ELF-1 (cell line): ENCODE data around the gene DCDC2.
"Not testable (repeated sequence)": the region's sequence is repeated elsewhere in the genome, so short reads cannot be mapped to it uniquely, and the experiment has no call there.

ENCODE experiments used
- DNase-seq: peaks from one replicate; pipeline ENCODE4 v3.0.0-alpha.2; 2016; ENCODE audit warnings: low read depth, low spot score

Gene DCDC2

DNA sequence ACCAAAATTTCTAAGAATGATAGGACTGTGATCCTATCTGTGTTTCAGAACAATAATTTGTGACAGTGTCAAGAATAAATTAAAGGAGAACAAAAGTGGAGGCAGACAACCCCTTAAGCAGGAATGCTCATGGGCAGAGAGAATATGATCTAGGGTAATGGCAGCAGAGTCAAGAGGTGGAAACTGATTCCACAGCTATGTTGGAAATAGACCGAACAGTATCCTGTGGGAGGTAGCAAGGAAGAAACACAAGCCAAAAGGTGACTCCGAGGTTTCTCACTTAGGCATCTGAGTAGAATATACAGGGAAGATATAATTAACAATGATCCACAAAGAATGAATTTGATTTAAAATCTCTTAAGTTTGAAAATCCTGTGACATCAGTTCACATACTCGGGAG, 131.3 kb downstream of the DCDC2 start:
- no peak for DNase-seq

DNA sequence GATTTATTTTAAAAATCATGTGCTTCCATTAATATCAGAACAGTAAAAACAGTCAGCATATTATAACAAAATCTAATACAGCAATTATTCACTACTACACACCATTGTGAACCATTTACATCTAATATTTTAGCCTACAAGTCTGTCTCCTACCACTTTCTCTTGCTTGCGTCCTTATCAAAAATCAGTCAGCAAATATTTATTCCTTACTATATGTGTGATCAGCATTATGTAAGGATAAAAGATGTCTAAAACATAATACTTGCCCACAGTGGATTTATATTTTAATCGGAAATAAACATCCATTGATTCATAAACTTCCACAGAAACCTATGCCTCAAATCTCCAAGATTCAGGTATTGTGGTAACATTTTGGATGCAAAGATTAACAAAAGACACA, 132.0 kb downstream of the DCDC2 start:
- no peak for DNase-seq

DNA sequence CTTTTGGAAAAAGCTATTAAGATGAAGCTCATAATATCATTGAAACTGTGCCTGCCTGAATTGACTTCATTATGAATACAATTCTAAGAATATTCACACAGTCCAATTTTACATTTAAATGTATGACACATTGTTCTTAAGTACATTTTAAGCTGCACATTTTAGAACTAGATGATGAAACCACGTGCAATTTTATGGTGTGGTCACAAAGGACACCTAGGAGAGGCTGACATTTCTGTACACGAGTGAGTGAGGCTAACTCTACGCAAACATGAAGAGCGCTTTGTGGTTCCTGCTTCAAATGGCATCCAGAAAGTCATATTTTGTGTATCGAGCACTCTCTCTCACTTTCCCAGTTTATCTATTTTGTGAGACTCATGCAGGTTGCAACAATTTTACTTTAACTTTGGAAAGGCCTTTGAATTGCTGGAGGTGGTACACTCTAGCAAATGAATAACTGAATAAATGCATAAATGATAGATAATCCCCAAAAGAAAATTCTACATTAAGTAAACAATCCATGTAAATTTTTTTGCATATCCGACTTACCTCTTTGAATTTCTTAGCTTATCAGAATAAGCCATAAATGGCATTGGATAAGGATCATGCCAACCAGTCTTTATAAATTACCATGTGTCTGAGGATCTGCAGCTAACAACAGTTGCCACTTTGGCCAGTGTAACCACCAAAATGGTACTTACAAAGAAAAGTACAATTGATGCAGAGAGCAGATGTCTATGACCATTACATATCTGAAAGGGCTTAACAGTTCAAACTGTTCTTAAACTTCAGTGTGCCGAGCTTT, 134.5 kb downstream of the DCDC2 start:
- DNase-seq, result no peak

DNA sequence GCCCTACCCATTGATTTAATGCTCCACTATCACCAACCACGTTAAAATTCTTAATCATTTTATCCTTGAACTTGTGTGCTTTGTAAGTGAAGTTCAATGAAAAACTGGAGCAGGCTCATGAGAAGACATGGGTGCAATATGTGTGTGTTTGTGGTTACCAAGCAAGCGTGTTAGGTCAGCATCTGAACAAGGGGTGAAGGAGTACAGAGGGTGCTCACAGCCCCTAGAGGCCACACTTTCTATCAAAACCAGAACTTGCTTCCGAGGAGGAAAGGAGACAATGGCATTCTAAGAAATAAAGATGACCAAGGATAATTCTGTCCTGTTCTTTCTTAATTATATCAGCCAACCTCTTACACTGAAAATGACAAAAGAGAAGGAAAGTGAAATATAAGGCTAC, 138.2 kb downstream of the DCDC2 start:
- no peak for DNase-seq

DNA sequence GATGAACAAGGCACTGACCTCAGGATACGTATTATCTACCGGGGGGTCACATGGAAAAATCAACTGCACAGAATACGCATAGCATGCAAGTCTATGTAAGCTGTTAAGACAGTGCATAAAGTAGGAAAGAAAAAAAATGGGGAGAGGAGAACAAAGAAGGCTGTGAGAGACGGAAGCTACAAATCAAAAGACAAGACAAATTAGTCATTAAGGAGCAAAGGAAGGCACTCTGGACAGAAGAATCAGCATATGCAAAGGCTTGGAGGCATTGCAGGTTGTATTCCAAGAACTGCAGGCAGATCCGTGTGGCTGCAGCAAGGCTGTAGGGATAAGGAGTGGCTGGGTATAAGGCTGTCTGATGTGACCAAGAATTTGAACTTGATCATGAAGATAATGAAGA, 142.9 kb downstream of the DCDC2 start:
- no peak for DNase-seq

DNA sequence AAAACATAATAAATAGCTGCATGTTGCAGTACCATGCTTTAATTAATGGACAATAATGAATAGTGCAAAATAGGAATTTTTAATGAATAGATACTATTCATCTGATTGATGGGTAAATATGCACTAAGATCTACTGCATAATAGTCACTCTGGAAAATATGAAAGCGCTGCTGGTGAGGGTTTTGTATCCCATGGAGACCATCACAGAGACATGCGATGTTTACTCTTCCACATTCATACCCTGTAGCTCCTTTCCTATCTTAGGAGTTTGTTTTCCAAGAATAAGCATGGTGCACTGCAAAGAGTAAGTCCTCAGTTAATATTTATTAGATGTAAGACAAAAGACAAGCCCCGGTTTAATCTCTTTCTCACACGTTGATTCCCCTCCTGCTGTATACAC, 150.4 kb downstream of the DCDC2 start:
- no peak for DNase-seq

DNA sequence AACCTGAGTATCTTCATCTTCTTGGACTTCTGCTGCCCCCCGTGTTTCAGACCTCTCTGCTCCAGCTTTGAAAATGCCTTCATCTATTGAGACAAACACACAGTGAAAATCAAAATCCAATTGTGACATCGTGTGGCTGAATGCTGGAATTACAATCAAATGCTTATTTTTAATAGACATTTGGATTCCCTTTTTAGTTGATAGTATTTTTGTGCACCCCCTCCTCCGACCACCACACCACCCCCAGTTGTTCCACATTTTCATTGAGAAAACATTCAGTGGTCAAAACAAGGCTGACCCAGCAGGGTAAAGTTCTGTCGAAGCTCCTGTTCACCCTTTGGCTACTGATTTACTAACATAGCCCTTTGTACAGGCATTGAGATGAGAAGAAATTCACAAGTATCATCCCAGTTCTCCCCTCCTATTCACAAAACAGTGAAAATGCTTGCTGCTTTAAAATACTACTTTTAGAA, 152.8 kb downstream of the DCDC2 start:
- DNase-seq, result peak; percentile 17

DNA sequence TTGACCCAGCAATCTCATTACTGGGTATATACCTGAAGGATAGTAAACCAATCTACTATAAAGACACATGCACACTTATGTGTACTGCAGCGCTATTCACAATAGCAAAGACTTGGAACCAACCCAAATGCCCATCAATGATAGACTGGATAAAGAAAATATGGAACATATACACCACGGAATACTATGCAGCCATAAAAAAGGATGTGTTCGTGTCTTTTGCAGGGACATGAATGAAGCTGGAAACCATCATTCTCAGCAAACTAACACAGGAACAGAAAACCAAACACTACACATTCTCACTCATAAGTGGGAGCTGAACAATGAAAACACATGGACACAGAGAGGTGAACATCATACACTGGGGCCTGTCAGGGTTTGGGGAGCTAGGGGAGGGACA, 153.7 kb downstream of the DCDC2 start:
- DNase-seq, result not testable (repeated sequence)

DNA sequence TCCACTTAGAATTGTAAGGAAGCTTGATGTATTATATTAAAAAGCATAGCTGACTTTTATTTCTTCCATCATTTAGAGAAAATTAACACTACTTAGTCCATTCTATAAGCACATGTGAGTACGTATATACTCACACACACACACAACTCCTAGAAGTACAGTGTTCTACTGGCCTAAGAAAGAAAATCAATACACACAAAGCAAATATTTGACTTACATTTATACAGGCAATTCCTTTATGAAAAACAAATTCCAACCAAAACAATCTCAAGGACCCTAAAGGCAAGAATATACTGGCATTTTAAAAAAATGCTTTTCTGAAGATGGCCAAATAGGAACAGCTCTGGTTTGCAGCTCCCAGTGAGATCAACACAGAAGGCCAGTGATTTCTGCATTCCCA, 160.0 kb downstream of the DCDC2 start:
- DNase-seq, result no peak

DNA sequence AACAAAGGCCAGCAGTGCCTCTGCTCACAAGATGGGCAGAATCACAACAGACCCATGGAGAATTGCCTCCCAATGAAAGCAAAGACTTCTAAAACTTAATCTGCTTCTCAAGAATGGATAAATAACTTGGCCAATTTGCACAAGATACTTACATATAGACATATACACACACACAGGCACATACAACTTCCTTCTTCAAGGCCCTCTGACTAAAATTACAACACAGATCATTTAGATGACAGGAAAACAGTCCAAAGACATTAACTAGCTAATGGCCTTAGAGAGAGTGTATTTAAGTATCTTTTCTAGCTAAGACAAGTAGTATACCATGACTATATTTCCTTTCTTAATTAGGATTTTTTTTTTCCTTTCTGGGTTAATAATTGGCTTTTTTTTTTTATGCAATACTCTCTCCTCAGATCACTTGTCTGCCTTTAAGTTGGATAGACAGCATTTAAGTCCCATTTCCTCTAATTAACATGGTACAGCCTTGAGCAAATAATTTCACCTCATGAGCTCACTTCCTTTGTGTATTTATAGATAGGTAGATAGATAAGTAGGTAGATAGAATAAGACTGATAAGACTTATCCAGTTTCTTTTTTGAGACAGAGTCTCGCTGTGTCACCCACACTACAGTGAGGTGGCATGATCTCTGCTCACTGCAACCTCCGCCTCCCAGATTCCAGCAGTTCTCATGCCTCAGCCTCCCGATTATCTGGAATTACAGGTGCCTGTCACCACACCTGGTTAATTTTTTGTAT, 161.8 kb downstream of the DCDC2 start:
- DNase-seq, result no peak

DNA sequence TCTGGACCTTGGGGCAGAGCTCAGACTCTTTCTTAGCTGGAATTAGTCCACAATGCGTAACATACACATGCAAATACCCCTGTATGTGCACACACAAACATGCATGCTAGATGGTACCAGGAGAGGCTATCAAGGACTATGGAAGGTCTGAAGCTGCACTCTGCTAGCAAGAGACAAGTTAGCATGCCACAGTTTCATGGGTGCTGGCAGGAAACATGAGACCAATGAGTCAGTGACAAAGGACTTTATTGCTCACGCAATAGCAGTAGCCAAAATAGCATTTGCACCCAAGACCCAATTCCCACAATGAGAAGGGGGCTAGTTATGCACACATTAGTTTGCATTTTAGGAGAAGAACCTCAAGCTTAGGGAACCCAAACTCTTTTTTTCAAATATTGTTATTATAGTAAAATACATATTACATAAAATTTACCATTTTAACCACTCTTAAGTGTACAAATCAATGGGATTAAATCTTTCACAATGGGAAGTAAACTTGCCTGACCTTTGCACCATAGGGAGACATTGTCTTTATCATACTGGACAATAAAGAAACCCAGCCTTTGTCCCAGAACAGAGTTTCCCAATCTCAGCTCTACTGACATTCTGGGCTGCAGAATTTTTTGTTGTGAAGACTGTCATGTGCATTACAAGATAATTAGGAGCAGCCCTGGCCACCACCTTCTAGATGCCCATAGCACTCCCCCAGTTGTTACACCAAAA, 162.7 kb downstream of the DCDC2 start:
- no peak for DNase-seq

DNA sequence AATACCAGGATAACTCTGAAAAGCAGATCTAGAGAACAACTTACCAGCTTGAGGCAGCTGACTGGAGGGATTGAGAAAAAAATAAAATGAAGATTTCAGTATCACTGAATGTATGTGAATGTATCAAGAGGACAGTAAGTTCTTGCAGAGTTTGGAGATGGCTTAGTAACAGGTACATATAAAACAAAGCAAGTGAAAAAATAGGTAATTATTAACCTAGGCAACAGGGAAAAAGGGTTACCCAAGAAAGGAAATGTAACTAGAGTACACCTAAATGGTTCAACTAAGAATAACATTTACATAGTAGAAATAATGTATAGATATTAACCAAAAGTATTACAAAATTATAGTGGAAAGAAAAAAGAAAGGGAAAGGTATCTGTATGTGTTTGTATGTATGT, 164.5 kb downstream of the DCDC2 start:
- DNase-seq, result no peak

DNA sequence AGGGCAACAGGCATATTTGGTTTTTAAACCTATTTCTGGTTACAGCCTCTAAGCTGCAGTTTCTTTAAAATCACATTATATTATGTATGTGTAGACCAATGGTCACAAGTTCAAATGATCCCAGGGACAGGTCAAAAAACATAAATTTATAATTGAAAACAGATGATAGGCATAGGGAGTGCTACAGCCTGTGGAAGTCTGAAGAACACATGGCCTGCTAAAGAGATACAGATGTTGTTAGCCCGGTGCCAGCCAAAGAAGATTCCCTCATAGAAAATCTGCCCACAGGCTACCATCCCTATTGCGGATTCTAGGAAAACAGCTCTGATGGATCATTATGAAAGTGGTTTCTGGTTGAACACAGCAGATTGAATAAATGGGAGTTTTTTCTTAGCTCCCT, 166.5 kb downstream of the DCDC2 start:
- DNase-seq, result no peak

DNA sequence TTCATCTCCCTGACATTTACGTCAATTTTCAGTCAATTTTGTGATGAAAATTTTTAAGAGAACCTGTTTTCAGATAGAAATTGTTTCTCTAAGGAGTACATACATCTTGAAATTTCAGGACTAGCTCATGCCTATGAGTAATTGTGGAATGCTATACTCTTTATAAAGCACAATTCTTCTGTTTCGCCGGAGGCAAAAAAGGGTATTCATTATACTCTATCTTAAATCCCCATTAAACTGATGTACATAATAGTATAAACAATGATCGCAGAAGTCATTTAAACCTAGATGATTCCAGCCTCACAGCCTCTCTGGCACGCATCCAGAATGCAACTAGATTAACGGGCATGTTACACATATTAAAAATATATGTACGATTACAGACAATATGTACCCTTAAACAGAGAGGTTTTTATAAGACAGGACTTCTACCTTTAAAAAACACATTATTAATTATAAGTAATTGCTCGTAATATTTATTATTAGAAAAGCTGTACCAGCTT, 169.2 kb downstream of the DCDC2 start:
- no peak for DNase-seq

DNA sequence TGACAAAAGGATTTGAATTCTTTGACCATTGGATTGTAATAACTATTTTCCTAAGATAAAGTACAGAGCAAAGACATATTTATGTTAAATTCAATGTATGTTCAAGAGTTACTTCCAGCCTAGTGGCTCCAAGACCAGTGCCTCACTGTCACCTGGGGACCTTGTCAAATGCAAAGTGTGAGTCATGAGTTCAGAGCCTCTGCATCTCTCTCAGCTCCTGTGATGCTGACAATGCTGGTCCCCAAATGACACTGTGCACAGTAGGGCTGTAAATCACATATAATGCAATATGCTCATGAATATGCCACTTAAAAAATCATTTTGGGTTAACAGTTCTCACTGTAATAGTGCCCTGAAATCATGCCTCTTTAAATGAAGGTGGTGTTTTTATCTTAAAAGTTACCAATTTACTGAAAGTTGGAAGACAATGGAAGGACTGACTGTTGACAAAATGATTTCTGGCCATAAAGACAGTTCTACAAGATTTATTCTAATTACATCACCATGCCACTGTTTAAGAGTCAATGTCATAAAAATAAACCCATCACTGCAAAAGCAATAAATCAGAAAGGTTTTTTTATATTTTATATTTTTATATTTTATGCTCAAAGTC, 169.8 kb downstream of the DCDC2 start:
- DNase-seq, result no peak

DNA sequence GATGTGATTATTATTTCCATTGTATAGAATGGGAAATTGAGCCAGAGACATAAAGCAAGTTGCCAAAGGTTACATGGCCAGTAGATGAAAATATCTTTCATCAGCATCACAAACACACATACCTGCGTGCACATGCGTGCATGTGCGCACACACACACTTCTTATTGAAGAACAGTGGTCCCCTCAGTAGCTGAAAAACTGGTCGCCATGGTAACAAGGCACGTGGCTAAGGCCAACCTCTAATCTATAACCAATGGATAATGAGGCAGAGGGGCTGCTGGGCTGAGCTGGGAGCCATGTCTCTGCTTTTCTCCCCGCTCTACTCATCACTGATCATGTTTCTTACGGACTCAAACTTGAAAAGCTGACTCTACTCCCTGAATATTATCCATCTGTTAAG, 171.5 kb downstream of the DCDC2 start:
- DNase-seq, result no peak

DNA sequence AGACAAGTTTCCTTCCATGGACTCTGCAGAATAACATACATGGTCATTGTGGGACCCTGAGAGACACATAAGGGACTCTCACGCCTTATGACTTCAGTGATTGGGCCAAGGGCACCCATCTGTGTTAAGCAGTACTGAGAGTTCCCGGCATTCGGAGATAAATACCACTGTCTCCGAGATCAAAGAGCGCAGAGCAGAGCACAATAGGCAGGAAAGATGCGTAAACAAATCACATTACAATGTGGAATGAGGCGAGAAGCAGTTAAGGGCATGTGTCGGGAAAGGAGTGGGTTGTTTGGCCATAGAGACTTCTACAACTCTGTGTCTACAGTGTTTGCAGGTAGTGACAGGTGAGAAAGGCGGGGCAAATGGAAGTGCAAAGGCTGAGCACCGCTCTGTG, 174.3 kb downstream of the DCDC2 start:
- peak; percentile 51 for DNase-seq

DNA sequence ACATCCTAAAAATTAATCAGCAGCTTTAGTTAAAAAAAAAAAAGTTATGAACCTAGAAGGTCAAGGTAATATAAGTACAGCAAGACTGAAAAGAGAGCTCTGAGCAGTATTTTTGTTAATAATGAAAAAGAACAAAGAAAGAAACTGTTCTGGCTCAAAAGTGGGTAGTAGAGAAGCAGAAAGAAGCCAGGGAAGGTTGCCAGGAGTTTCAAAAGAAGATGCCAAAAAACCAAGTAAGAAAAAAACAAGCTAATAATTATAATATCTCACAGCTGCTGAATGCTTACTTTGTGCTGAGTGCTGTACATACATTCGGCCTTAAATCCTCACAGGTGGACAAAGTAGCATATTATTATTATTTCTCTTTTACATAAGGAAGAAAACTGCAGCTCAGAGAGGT, 200.0 kb downstream of the DCDC2 start:
- DNase-seq, result no peak

DNA sequence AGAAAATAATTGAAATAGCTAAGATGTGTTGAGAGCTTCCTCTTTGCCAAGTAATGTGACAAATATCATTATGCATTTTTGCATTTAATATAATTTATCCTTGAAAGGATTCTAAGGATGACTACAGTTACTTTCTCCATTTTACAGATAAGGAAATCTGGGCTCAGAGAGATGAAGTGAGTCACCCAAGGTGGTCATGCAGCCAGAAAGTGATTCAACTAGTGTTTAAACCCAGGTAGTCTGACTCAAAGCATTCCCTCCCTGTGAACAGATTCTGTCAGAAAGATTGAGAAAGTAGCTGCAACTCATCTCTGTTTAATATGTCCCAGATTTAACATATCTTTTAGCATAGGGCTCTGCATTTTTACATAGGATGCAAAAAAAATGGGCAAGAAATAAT, 203.7 kb downstream of the DCDC2 start:
- DNase-seq, result no peak

DNA sequence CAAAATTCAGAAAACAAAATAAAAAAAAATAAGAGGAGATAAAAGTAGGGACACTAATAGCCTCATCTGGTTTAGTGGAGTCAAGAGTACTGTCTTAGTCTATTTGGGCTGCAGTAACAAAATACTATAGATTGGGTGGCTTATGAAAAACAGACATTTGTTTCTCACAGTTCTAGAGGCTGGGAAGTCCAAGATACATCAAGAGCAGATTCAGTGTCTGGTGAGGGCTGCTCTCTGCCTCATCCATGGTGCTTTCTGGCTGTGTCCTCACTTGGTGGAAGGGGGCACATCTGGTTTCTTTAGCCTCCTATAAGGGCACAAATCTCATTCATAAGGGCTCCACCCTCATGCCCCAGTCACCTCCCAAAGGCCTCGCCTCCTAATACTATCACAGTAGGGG, 205.8 kb downstream of the DCDC2 start:
- DNase-seq, result no peak

DNA sequence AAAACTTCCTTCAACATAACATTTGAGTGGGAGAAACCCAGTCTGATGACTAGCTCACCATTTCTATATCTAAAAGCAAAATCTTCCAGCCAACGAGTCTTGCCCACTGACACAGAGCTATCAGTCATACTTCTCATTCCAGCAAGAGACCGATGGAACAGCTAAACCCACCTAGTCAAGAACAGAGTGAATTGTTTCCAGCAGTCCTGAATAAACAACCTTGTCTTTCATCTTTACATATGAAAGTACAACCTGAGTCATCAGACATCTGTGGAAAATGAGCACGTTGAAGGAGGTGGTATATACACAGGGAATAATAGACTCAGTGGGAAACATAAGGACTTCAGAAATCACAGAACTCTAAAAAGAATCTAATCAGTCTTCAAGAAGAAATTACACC, 208.0 kb downstream of the DCDC2 start:
- no peak for DNase-seq

DNA sequence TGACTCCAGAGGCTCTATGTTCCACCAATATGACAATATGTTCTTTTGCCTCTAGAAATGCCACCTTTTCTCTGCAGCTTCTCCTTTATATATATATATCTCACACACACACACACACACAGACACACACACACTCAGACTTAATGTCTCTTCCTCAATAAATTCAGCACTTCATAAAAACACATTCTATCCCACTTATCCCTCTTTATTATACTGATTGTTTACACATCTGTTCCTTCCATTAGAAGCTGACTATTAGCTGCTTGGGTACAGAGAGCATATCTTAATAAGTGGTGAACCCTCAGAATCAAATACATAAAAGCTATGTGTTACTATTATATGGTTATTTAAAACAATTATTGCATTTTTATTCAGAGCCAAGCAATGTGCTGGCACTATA, 208.6 kb downstream of the DCDC2 start:
- no peak for DNase-seq
